GM21367 (cell line): ENCODE measurements around the gene FAM13A.
A peak's percentile ranks its signal among the peaks of the same experiment; 100 is the strongest.

ENCODE experiments used
- ATAC-seq: cut with Tn5 transposase; IDR thresholded peaks from one replicate; pipeline ENCODE4 v1.9.1; 2021; ENCODE audit not compliant: unreplicated experiment

FAM13A gene

DNA sequence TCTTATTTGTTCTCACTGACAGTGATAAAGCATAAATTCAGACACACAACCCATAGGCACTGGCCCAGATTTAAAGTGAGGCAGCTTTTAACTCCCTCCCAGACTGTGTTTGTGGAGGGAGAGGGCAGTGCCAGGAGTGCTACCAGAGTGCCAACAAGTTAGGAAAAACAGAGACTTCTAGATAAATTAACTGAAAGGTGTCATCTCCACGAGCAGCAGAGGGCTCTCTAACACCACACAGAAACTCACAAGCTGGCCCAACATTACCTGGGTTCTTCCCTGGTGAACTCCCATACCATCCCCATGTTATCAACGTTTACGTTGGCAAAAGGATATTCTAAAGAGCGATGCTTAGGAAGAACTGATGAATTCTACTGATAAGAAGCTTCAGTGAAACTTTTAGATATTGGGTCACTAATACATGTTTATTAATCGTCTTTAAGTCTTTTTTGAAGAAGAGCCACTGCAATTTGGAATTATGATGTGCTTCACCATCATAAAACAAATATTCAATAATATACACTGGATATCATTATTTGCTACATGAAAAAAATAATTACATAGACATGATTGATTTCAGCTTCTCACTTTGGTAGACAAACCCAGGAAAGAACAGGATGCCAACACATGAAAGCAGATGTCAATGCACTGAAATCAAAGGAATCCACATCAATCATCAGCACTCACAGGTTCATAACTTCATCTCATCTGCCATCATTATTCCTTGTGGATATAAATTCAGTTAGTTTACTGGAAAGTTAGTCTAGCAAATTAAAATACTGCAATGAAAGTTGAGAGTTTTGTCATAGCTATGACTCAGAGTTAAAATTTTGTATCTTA lies 238.1 kb downstream of the FAM13A start:
- ATAC-seq: no peak

GRCh38 chr4:88817740-88818139 lies 239.2 kb downstream of the FAM13A start:
- no peak for ATAC-seq

DNA sequence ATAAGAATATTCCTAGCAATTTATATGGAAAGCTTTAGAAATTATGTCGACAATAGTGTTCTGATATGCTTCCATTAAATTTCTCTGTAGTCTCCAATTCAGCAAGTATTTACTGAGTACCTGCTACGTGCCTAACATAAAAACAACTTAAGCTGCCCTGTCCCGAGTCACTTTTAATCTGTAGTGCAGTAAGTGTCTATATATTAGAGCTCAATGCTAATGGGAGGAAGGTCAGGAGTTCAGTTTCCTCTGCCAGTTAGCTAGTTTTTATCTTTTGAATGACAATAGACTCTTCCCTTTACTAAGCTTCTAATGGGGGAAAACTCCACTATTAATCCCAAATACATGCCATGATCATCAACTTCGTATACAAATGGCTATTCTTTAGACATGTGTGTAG lies 240.6 kb downstream of the FAM13A start:
- no peak for ATAC-seq

DNA sequence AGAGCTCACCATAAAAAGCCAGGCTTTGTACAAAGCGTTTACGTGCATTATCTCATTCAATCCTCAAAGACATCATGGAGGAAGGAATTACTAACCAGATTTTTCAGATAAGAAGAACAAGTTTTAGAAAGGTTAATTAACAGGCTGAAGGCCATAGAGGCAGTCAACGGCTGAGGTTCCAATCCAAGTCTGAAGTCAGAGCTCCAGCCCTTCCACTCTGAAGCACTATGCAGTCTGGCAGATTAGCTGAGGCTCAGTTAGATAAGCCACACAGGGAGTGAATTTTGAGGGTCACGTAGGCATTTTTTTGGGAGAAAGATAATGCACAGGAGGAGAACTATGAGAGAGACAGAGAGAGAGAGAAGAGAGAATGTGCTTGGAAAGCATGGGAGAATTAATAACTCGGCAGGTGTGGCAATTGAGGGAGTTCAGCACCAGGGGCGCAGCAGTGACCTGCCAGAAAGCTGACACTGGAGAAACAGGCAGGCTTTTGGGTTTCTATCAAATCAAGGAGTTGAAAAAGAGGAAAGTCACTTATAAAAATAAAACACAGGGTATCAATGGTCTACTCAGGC lies 242.9 kb downstream of the FAM13A start:
- ATAC-seq: no peak

DNA sequence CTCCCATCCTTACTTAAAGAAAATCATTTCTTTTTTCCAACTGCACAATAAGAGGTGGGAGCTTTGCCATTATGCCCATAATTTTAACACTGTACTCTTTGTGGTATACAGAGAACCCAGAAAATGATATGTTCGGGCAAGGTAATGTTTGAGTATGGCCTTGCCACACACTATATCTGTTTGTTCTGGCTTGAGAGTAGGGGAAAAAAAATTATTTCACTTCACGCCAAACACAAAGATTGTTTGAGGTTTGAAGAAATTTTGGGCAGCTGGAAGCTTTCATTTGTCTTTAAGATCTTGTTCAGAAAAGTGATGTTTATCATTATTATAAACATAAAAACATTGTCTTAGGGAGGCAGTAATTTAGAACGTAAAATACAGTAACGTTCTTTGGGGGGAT lies 244.0 kb downstream of the FAM13A start:
- no peak for ATAC-seq

GRCh38 chr4:88812420-88812819 lies 244.6 kb downstream of the FAM13A start:
- ATAC-seq: no peak

DNA sequence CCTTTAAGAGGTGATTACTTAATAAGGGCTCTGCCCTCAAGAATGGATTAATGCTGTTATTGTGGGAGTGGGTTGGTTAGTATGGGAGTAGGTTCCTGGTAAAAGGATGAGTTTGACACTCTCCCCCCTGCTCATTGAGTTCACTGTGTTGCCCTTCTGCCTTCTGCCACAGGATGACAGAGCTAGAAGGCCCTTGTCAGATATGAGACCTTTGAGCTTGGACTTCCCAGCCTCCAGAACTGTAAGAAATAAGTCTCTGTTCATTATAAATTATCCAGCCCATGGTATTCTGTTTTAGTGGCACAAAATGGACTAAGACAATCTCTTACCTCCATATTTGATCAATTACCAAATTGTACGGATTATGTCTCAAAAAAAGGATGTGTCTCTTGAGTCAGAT lies 245.1 kb downstream of the FAM13A start:
- no peak for ATAC-seq

DNA sequence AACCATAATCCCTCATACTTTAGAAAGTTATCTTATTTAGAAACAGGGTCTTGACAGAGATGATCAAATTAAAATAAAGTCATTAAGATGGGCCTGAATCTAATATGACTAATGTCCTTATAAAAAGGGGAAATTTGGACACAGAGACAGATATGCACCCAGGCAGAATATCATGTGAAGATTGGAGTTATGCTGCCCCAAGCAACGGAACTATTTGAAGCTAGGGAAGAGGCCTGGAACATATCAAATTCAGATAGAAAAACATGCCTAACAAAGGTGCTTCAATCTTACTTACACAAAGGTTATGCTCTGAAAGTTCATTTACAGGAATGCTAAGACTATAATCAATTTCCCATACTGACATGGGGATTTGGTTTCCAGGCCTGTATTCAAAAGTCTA lies 246.7 kb downstream of the FAM13A start:
- ATAC-seq: no peak

DNA sequence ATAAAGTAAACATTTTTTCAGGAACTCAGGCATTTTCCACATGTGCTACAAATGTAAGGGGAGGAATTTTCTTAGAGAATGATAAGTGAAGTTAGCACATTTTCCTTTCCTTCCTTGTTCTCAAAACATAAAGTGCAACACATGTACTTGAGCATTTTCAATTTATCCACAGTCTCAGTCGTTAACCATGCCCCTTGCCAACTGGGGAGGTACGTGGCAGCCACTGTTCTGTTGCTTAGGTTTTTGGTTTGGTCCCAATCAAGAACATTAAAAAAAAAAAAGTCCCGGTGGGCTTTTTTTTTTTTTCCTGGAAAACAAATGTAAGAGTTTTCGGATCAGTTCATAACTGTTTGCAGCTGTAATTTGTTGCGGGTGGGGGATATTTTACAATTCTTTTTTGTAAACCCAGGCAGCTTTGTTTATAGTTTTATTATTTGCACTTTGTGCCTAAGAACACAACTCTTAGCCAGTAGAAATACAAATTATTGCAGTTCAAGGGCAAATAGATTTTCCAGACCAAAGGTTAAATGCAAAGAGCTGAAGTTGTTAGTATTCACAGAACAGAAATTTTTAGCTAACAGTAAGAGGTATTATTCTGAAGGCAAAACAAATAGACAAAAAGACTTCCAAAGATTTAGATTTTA lies 247.3 kb downstream of the FAM13A start:
- ATAC-seq: no peak

DNA sequence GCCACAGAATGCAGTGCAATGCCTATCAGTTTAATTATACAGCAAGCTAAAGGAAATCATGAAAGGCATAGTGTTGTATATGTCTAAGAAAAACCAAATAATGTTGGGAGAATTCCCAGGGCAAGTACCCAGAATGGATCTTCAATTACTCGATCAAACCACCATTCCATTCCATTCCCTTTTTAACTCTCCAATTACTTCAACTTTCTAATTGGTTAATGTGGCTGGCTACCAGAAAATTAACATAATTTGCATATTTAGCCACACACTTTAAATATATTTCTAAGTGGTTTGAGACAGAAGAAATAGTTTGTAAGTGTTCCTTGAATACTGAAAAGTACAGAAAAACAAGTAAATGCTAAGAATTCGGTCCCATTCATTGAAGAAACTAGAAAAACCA lies 247.9 kb downstream of the FAM13A start:
- ATAC-seq: no peak

- no peak for ATAC-seq
Observed at GRCh38 chr4:88807499-88807898, 249.5 kb downstream of the FAM13A start.

DNA sequence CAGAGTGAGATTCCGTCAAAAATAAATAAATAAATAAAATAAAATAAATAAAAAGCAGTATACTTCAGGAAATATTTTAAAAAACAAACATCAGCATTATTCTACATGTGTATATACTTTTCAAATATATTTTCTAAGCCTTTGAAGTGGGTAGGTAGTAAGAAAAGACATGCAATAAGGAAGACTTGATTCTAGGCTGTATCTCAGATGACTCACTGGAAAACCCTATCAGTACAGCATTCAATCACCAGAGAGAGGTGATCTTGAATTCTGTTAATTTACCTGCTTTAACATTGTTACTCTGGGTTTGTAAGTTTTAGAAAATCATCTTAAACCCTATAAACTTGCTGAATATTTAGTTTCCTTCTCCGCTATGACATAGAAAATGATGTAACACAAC lies 252.8 kb downstream of the FAM13A start:
- no peak for ATAC-seq

GRCh38 chr4:88803600-88804096 lies 253.3 kb downstream of the FAM13A start:
- peak; percentile 78 for ATAC-seq

- ATAC-seq: no peak
Observed at GRCh38 chr4:88802585-88803286, 254.2 kb downstream of the FAM13A start.

DNA sequence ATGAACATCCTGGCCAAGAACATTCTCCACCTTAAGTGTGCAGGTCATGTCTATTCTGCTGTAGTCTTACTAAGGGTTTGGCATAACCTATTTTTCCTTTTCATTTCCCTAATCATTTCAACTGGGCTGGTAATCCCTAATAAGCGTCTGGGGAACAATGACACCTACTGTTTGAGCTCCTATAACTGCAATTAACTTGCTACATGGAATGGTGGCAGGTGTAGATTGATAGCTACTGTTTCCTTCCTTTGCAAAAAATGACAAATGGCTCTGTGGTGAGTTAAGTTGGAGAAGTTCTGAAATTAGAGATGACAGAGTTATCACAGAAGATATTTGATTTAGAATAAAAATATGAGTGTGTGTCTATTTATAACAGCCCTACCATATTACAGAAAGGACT lies 254.8 kb downstream of the FAM13A start:
- no peak for ATAC-seq

- no peak for ATAC-seq
Observed at GRCh38 chr4:88799900-88800299, 257.1 kb downstream of the FAM13A start.

GRCh38 chr4:88797725-88798124 lies 259.3 kb downstream of the FAM13A start:
- no peak for ATAC-seq

- no peak for ATAC-seq
Observed at GRCh38 chr4:88796545-88796944, 260.4 kb downstream of the FAM13A start.

- no peak for ATAC-seq
Observed at GRCh38 chr4:88794952-88795351, 262.0 kb downstream of the FAM13A start.

GRCh38 chr4:88794087-88794690 lies 262.8 kb downstream of the FAM13A start:
- no peak for ATAC-seq

DNA sequence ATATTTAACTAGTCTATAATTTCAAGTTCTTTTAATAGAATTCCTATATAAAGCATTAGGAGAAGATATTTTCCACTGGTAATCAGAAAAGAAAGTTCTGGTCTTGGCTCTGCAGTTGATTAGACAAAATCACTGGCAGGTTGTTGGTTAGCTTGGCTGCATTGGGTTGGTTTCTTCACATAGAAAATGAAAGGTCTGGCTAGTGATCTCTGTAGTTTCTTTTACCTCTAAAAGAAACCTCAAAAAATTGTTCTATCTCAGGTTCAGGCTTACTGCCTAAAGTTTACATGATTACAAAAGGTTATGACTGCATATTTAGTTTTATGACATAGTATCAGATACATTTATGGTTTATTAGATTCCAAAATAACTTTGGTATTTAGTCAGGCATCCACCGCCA lies 263.5 kb downstream of the FAM13A start:
- ATAC-seq: no peak
